ENCODE results near the gene BCAS4. TPM values are rescaled to one million over a fixed set of nuclear protein-coding genes. Genes with fewer than 3 reads are reported as not detected.
"Not testable (repeated sequence)": the region's sequence is repeated elsewhere in the genome, so short reads cannot be mapped to it uniquely, and the experiment has no call there.

The BCAS4 gene
- total RNA-seq, 1 experiment from 2014 or later = 7.6 TPM

GRCh38 chr20:50777373-50777772 is 17.5 kb upstream of the BCAS4 start:
- Histone ChIP-seq H3K4me2 (no peak overlapping the region), H4K20me1 (ENCODE audit: insufficient read depth) (no peaks in the 10 kb centered on the region), H3K79me2 (ENCODE audit: low read depth) (no peaks in the 10 kb centered on the region), H3K27ac (no peak overlapping the region), H3K9me3 (ENCODE audit: insufficient read depth, low read depth) (no peaks in the 10 kb centered on the region), H3F3A (ENCODE audit: insufficient read depth, low read depth) (peaks cover 14% of the 10 kb centered on the region; the same call in 1 of the 2 replicates), H3K9me2 (ENCODE audit: insufficient read depth) (no peaks in the 10 kb centered on the region), H2AFZ (no peak overlapping the region), H3K36me3 (ENCODE audit: low read depth) (no peaks in the 10 kb centered on the region), H3K27me3 (ENCODE audit: insufficient read depth, low read depth) (no peaks in the 10 kb centered on the region), H3K4me1 (replicated peaks; ENCODE audit: insufficient read depth) (no peaks in the 10 kb centered on the region), H3K4me3 (no peak overlapping the region)
- DNase-seq = no peak
- CTCF ChIA-PET = no interaction called here
- intact Hi-C loops (cut with micrococcal nuclease; ENCODE audit: unreplicated experiment) = no loop called here
- TF ChIP-seq EZH2 (IDR thresholded peaks at IDR 0.05; ENCODE audit: low read depth) = no peak
- TF ChIP-seq CTCF (conservative IDR thresholded peaks at IDR 0.05) = no peak
- POLR2A ChIA-PET (ENCODE audit: unreplicated experiment) = interaction anchor here (0.7 kb wide), 1 partner anchor 235 kb away, joined by 20 read pairs; no protein-coding TSS in a partner anchor
- BruUV-seq (replicated peaks) = no TSS peak

GRCh38 chr20:50778994-50779393 is 15.9 kb upstream of the BCAS4 start:
- H3K4me1 ChIP-seq (replicated peaks; ENCODE audit: insufficient read depth); BruUV-seq (replicated peaks); DNase-seq; H3K27ac ChIP-seq; H3K9me3 ChIP-seq (ENCODE audit: insufficient read depth, low read depth); H4K20me1 ChIP-seq (ENCODE audit: insufficient read depth); H3K27me3 ChIP-seq (ENCODE audit: insufficient read depth, low read depth); H3K4me2 ChIP-seq; H3K79me2 ChIP-seq (ENCODE audit: low read depth); POLR2A ChIA-PET (ENCODE audit: unreplicated experiment); H3K9me2 ChIP-seq (ENCODE audit: insufficient read depth); H3K36me3 ChIP-seq (ENCODE audit: low read depth); H2AFZ ChIP-seq; H3K4me3 ChIP-seq; intact Hi-C loops (cut with micrococcal nuclease; ENCODE audit: unreplicated experiment): not testable (repeated sequence)
- peaks cover 14% of the 10 kb centered on the region; the same call in 1 of the 2 replicates for H3F3A ChIP-seq (ENCODE audit: insufficient read depth, low read depth)
- CTCF ChIA-PET = interaction anchor here (0.7 kb wide), 1 partner anchor 1017 kb away, joined by 8 read pairs; no protein-coding TSS in a partner anchor

GRCh38 chr20:50783390-50783789 is 11.5 kb upstream of the BCAS4 start:
- H4K20me1 ChIP-seq (ENCODE audit: insufficient read depth) = no peaks in the 10 kb centered on the region
- H3K9me2 ChIP-seq (ENCODE audit: insufficient read depth) = no peaks in the 10 kb centered on the region
- H3K27me3 ChIP-seq (ENCODE audit: insufficient read depth, low read depth) = no peaks in the 10 kb centered on the region
- no peak overlapping the region for H3K4me3 ChIP-seq
- no peaks in the 10 kb centered on the region for H3K79me2 ChIP-seq (ENCODE audit: low read depth)
- CTCF ChIA-PET = interaction anchor here (0.7 kb wide), 1 partner anchor 8 kb away, joined by 3 read pairs; no protein-coding TSS in a partner anchor
- POLR2A ChIA-PET (ENCODE audit: unreplicated experiment) = no interaction called here
- H3K27ac ChIP-seq = no peak overlapping the region
- no TSS peak for BruUV-seq (replicated peaks)
- no peak overlapping the region for H2AFZ ChIP-seq
- no peaks in the 10 kb centered on the region for H3K36me3 ChIP-seq (ENCODE audit: low read depth)
- no peak overlapping the region for H3K4me2 ChIP-seq
- H3K4me1 ChIP-seq (replicated peaks; ENCODE audit: insufficient read depth) = no peaks in the 10 kb centered on the region
- no peaks in the 10 kb centered on the region for H3K9me3 ChIP-seq (ENCODE audit: insufficient read depth, low read depth)
- H3F3A ChIP-seq (ENCODE audit: insufficient read depth, low read depth) = peaks cover 8% of the 10 kb centered on the region; the same call in 1 of the 2 replicates
- TF ChIP-seq CTCF (conservative IDR thresholded peaks at IDR 0.05) = no peak
- TF ChIP-seq EZH2 (IDR thresholded peaks at IDR 0.05; ENCODE audit: low read depth) = no peak
- no peak for DNase-seq
- intact Hi-C loops (cut with micrococcal nuclease; ENCODE audit: unreplicated experiment) = loop anchor here (5.0 kb wide), 1 partner anchor 466 kb away; no protein-coding TSS in a partner anchor

GRCh38 chr20:50783903-50784302 is 11.0 kb upstream of the BCAS4 start:
- H3K9me3 ChIP-seq (ENCODE audit: insufficient read depth, low read depth) = no peaks in the 10 kb centered on the region
- H3F3A ChIP-seq (ENCODE audit: insufficient read depth, low read depth) = peaks cover 11% of the 10 kb centered on the region; the same call in 1 of the 2 replicates
- TF ChIP-seq CTCF (conservative IDR thresholded peaks at IDR 0.05) (no peak), EZH2 (IDR thresholded peaks at IDR 0.05; ENCODE audit: low read depth) (no peak)
- H3K36me3 ChIP-seq (ENCODE audit: low read depth) = no peaks in the 10 kb centered on the region
- no TSS peak for BruUV-seq (replicated peaks)
- intact Hi-C loops (cut with micrococcal nuclease; ENCODE audit: unreplicated experiment) = loop anchor here (5.0 kb wide), 1 partner anchor 467 kb away; no protein-coding TSS in a partner anchor
- ChIA-PET CTCF (interaction anchor here (0.7 kb wide), 1 partner anchor 8 kb away, joined by 3 read pairs; no protein-coding TSS in a partner anchor), POLR2A (ENCODE audit: unreplicated experiment) (no interaction called here)
- no peaks in the 10 kb centered on the region for H3K27me3 ChIP-seq (ENCODE audit: insufficient read depth, low read depth)
- no peak overlapping the region for H3K4me2 ChIP-seq
- no peaks in the 10 kb centered on the region for H4K20me1 ChIP-seq (ENCODE audit: insufficient read depth)
- no peaks in the 10 kb centered on the region for H3K79me2 ChIP-seq (ENCODE audit: low read depth)
- DNase-seq = no peak
- H2AFZ ChIP-seq = no peak overlapping the region
- no peak overlapping the region for H3K4me3 ChIP-seq
- H3K4me1 ChIP-seq (replicated peaks; ENCODE audit: insufficient read depth) = no peaks in the 10 kb centered on the region
- H3K9me2 ChIP-seq (ENCODE audit: insufficient read depth) = no peaks in the 10 kb centered on the region
- H3K27ac ChIP-seq = no peak overlapping the region

Measured in PC-9 (cell line).